HUES64 (cell line): ENCODE data around the gene COL5A1.

Experiments used
- H3K27ac ChIP-seq: 2 replicates; pipeline ENCODE4 v1.7.0; 2013; ENCODE audit warnings: low read depth, low read length, inconsistent platforms
- H3K27me3 ChIP-seq: 2 replicates; pipeline ENCODE4 v1.6.1; 2013; ENCODE audit warnings: mild to moderate bottlenecking, low read length; ENCODE audit not compliant: insufficient read depth
- H3K36me3 ChIP-seq: 2 replicates; pipeline ENCODE4 v1.6.1; 2013; ENCODE audit warnings: mild to moderate bottlenecking, low read length; ENCODE audit not compliant: insufficient read depth
- H3K4me1 ChIP-seq: 2 replicates; pipeline ENCODE4 v1.6.1; 2013; ENCODE audit warnings: mild to moderate bottlenecking, low read length, moderate library complexity; ENCODE audit not compliant: insufficient read depth
- H3K4me3 ChIP-seq: 2 replicates; pipeline ENCODE4 v1.5.1; 2013; ENCODE audit warnings: mild to moderate bottlenecking, low read length, moderate library complexity
- H3K9ac ChIP-seq: 2 replicates; pipeline ENCODE4 v1.6.1; 2013; ENCODE audit warnings: mild to moderate bottlenecking, low read depth, low read length
- H3K9me3 ChIP-seq: 2 replicates; pipeline ENCODE4 v1.6.1; 2013; ENCODE audit warnings: low read depth, low read length; ENCODE audit not compliant: insufficient read depth
- WGBS: fragments of 150-250, 120-280 bp; methylation state at CpG from one replicate; pipeline ENCODE4 v1.1.7; 2013; ENCODE audit warnings: missing lambda C conversion rate; 5-methylcytosine and 5-hydroxymethylcytosine counted together

Gene COL5A1

GRCh38 chr9:134691695-134692572 lies 50.3 kb downstream of the COL5A1 start:
- no peaks in the 10 kb centered on the region for H3K27me3 ChIP-seq
- 91% methylated on average over 23 of the region's 23 CpGs for WGBS

GRCh38 chr9:134692573-134692860 lies 50.9 kb downstream of the COL5A1 start:
- H3K9me3 ChIP-seq: no peaks in the 10 kb centered on the region
- no peaks in the 10 kb centered on the region for H3K36me3 ChIP-seq
- H3K9ac ChIP-seq: no peak overlapping the region
- H3K4me3 ChIP-seq: no peak overlapping the region
- no peaks in the 10 kb centered on the region for H3K27me3 ChIP-seq
- 96% methylated on average over 6 of the region's 6 CpGs for WGBS
- H3K27ac ChIP-seq: no peak overlapping the region
- H3K4me1 ChIP-seq: no peaks in the 10 kb centered on the region

More at GRCh38 chr9:134691695-134692572, 50.3 kb downstream of the COL5A1 start:
- no peaks in the 10 kb centered on the region for H3K9me3 ChIP-seq
- H3K4me3 ChIP-seq: no peak overlapping the region
- no peak overlapping the region for H3K27ac ChIP-seq
- no peaks in the 10 kb centered on the region for H3K4me1 ChIP-seq
- H3K36me3 ChIP-seq: no peaks in the 10 kb centered on the region
- H3K9ac ChIP-seq: no peak overlapping the region

- Histone ChIP-seq H3K4me3 (no peak overlapping the region), H3K27ac (no peak overlapping the region), H3K9ac (no peak overlapping the region), H3K4me1 (no peaks in the 10 kb centered on the region), H3K36me3 (no peaks in the 10 kb centered on the region), H3K27me3 (no peaks in the 10 kb centered on the region), H3K9me3 (no peaks in the 10 kb centered on the region)
- 94% methylated on average over 9 of the region's 9 CpGs for WGBS
These were observed 51.4 kb downstream of the COL5A1 start for GRCh38 chr9:134693011-134693410.

- no peaks in the 10 kb centered on the region for H3K27me3 ChIP-seq
- no peak overlapping the region for H3K9ac ChIP-seq
- H3K27ac ChIP-seq: no peak overlapping the region
- H3K4me1 ChIP-seq: no peaks in the 10 kb centered on the region
- no peaks in the 10 kb centered on the region for H3K9me3 ChIP-seq
- H3K36me3 ChIP-seq: no peaks in the 10 kb centered on the region
- no peak overlapping the region for H3K4me3 ChIP-seq
- 94% methylated on average over 29 of the region's 29 CpGs for WGBS
These were observed 52.2 kb downstream of the COL5A1 start for GRCh38 chr9:134693641-134694367.

GRCh38 chr9:134694368-134694665 lies 52.7 kb downstream of the COL5A1 start:
- Histone ChIP-seq H3K27ac (no peak overlapping the region), H3K36me3 (no peaks in the 10 kb centered on the region), H3K9ac (no peak overlapping the region), H3K4me3 (no peak overlapping the region), H3K27me3 (no peaks in the 10 kb centered on the region), H3K9me3 (no peaks in the 10 kb centered on the region), H3K4me1 (no peaks in the 10 kb centered on the region)
- 88% methylated on average over 6 of the region's 6 CpGs for WGBS

- no peaks in the 10 kb centered on the region for H3K9me3 ChIP-seq
- H3K27me3 ChIP-seq: no peaks in the 10 kb centered on the region
- no peak overlapping the region for H3K27ac ChIP-seq
- H3K4me3 ChIP-seq: no peak overlapping the region
- no peaks in the 10 kb centered on the region for H3K4me1 ChIP-seq
- H3K36me3 ChIP-seq: no peaks in the 10 kb centered on the region
- no peak overlapping the region for H3K9ac ChIP-seq
- WGBS: 93% methylated on average over 12 of the region's 12 CpGs
These were observed 53.1 kb downstream of the COL5A1 start for GRCh38 chr9:134694714-134695113.

- H3K36me3 ChIP-seq: no peaks in the 10 kb centered on the region
- H3K27ac ChIP-seq: no peak overlapping the region
- H3K9ac ChIP-seq: no peak overlapping the region
- WGBS: 95% methylated on average over 12 of the region's 12 CpGs
- no peaks in the 10 kb centered on the region for H3K9me3 ChIP-seq
- no peaks in the 10 kb centered on the region for H3K4me1 ChIP-seq
- H3K4me3 ChIP-seq: no peak overlapping the region
- no peaks in the 10 kb centered on the region for H3K27me3 ChIP-seq
These were observed 53.5 kb downstream of the COL5A1 start for GRCh38 chr9:134695144-134695543.

- 95% methylated on average over 8 of the region's 8 CpGs for WGBS
- no peak overlapping the region for H3K27ac ChIP-seq
- no peaks in the 10 kb centered on the region for H3K4me1 ChIP-seq
- H3K36me3 ChIP-seq: no peaks in the 10 kb centered on the region
- H3K9me3 ChIP-seq: no peaks in the 10 kb centered on the region
- no peak overlapping the region for H3K4me3 ChIP-seq
- no peak overlapping the region for H3K9ac ChIP-seq
- H3K27me3 ChIP-seq: no peaks in the 10 kb centered on the region
These were observed 54.8 kb downstream of the COL5A1 start for GRCh38 chr9:134696433-134696832.

GRCh38 chr9:134698111-134698510 lies 56.5 kb downstream of the COL5A1 start:
- Histone ChIP-seq H3K27ac (no peak overlapping the region), H3K36me3 (0 out of 2 replicates have a peak, but pooled peaks cover 3% of the 10 kb centered on the region), H3K4me3 (no peak overlapping the region), H3K9me3 (no peaks in the 10 kb centered on the region), H3K9ac (no peak overlapping the region), H3K4me1 (no peaks in the 10 kb centered on the region), H3K27me3 (no peaks in the 10 kb centered on the region)
- 87% methylated on average over 5 of the region's 5 CpGs for WGBS

GRCh38 chr9:134698587-134699342 lies 57.2 kb downstream of the COL5A1 start:
- H3K27me3 ChIP-seq: no peaks in the 10 kb centered on the region
- no peak overlapping the region for H3K27ac ChIP-seq
- H3K9ac ChIP-seq: no peak overlapping the region
- H3K36me3 ChIP-seq: 0 out of 2 replicates have a peak, but pooled peaks cover 3% of the 10 kb centered on the region
- H3K4me1 ChIP-seq: no peaks in the 10 kb centered on the region
- 31% methylated on average over 18 of the region's 19 CpGs for WGBS
- H3K9me3 ChIP-seq: no peaks in the 10 kb centered on the region
- H3K4me3 ChIP-seq: no peak overlapping the region

GRCh38 chr9:134699343-134699740 lies 57.7 kb downstream of the COL5A1 start:
- H3K4me3 ChIP-seq: no peak overlapping the region
- no peaks in the 10 kb centered on the region for H3K27me3 ChIP-seq
- no peaks in the 10 kb centered on the region for H3K9me3 ChIP-seq
- no peak overlapping the region for H3K27ac ChIP-seq
- H3K36me3 ChIP-seq: 0 out of 2 replicates have a peak, but pooled peaks cover 3% of the 10 kb centered on the region
- H3K9ac ChIP-seq: no peak overlapping the region
- 77% methylated on average over 5 of the region's 6 CpGs for WGBS
- no peaks in the 10 kb centered on the region for H3K4me1 ChIP-seq
